ENCODE results near the gene STARD3.

Gene STARD3

DNA sequence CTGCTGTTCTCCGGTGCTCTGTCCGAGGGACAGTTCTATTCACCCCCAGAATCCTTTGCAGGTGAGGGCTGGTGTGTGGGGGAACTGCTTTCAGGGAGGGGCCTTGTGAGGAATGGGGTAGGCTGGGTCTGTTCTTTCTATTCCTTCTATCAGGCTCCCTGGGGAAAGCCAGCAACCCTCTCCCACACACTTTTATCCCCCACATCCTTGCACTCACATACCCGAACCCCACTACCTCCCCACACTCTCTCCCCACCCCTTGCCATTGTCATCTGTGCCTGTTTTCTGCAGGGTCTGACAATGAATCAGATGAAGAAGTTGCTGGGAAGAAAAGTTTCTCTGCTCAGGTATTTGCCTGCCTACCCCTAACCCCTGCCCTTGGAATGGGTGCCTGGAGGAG, 21.8 kb downstream of the STARD3 start:
- TF ChIP-seq, protein P1, sequence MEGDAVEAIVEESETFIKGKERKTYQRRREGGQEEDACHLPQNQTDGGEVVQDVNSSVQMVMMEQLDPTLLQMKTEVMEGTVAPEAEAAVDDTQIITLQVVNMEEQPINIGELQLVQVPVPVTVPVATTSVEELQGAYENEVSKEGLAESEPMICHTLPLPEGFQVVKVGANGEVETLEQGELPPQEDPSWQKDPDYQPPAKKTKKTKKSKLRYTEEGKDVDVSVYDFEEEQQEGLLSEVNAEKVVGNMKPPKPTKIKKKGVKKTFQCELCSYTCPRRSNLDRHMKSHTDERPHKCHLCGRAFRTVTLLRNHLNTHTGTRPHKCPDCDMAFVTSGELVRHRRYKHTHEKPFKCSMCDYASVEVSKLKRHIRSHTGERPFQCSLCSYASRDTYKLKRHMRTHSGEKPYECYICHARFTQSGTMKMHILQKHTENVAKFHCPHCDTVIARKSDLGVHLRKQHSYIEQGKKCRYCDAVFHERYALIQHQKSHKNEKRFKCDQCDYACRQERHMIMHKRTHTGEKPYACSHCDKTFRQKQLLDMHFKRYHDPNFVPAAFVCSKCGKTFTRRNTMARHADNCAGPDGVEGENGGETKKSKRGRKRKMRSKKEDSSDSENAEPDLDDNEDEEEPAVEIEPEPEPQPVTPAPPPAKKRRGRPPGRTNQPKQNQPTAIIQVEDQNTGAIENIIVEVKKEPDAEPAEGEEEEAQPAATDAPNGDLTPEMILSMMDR (IDR thresholded peaks at IDR 0.05) = no peak
- Histone ChIP-seq H3K27ac (no peak overlapping the region), H3K36me3 (peaks cover 91% of the 10 kb centered on the region), H3K9me3 (no peaks in the 10 kb centered on the region), H3K4me1 (ENCODE audit: control insufficient read depth in 1 of 2, insufficient read depth in 1 of 2, low read depth in 1 of 2, low read length in 1 of 2) (no peaks in the 10 kb centered on the region), H3K27me3 (no peaks in the 10 kb centered on the region), H3K4me3 (ENCODE audit: low read depth in 1 of 2, low read length in 1 of 2) (no peak overlapping the region)

DNA sequence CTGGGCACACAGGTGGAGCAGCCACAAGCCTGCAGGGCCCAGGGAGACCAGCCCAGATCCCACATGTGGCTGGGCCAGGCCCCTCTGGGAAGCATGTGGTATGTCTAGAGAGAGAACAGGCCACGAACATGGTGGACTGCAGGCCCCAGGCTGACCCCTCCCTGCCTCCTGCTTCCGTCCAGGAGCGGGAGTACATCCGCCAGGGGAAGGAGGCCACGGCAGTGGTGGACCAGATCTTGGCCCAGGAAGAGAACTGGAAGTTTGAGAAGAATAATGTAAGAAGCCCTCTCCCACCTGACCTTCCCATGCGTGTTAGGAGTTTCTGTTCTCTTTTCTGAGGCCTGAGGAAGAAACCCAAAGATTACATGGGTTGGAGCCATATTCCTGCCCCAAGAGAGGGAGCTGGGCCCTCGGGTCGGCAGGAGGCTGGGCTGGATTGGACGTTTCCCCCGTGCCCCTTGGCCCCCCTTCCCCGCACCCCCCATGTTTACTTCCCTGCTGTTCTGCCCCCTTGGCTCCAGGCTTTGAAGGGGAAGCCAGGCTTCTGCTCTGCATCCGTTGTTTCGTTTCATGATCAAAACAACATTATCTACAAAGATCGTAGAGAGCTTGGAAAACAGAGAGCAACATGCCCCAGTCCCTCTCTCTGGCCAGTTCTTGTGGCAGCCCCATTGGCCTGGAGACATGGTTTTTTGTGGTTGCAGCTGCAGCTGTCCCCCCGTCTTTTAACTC, 22.5 kb downstream of the STARD3 start:
- Histone ChIP-seq H3K27me3 (no peaks in the 10 kb centered on the region), H3K4me3 (ENCODE audit: low read depth in 1 of 2, low read length in 1 of 2) (no peak overlapping the region), H3K4me1 (ENCODE audit: control insufficient read depth in 1 of 2, insufficient read depth in 1 of 2, low read depth in 1 of 2, low read length in 1 of 2) (no peaks in the 10 kb centered on the region), H3K9me3 (no peaks in the 10 kb centered on the region), H3K27ac (no peak overlapping the region), H3K36me3 (peaks cover 90% of the 10 kb centered on the region)
- TF ChIP-seq, protein P1 (IDR thresholded peaks at IDR 0.05) = no peak

DNA sequence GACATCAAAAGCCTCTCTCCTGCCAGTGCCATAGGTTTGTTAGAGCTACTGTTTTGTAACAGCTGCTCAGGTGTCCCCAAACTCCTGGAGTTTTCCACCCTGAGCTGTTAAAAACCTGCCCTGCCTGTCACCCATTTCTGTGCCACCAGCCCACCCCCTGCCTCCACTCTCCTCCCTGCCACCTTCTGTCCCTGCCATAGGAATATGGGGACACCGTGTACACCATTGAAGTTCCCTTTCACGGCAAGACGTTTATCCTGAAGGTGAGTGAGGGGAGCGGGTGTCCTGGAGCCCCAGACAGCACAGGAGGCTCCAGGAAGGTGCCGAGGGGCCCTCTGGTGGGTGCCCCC, 23.0 kb downstream of the STARD3 start:
- TF ChIP-seq, protein P1 (IDR thresholded peaks at IDR 0.05) = no peak
- H3K27ac ChIP-seq = no peak overlapping the region
- H3K4me1 ChIP-seq (ENCODE audit: control insufficient read depth in 1 of 2, insufficient read depth in 1 of 2, low read depth in 1 of 2, low read length in 1 of 2) = no peaks in the 10 kb centered on the region
- peaks cover 4% of the 10 kb centered on the region for H3K27me3 ChIP-seq
- H3K36me3 ChIP-seq = peaks cover 87% of the 10 kb centered on the region
- no peaks in the 10 kb centered on the region for H3K9me3 ChIP-seq
- H3K4me3 ChIP-seq (ENCODE audit: low read depth in 1 of 2, low read length in 1 of 2) = no peak overlapping the region

DNA sequence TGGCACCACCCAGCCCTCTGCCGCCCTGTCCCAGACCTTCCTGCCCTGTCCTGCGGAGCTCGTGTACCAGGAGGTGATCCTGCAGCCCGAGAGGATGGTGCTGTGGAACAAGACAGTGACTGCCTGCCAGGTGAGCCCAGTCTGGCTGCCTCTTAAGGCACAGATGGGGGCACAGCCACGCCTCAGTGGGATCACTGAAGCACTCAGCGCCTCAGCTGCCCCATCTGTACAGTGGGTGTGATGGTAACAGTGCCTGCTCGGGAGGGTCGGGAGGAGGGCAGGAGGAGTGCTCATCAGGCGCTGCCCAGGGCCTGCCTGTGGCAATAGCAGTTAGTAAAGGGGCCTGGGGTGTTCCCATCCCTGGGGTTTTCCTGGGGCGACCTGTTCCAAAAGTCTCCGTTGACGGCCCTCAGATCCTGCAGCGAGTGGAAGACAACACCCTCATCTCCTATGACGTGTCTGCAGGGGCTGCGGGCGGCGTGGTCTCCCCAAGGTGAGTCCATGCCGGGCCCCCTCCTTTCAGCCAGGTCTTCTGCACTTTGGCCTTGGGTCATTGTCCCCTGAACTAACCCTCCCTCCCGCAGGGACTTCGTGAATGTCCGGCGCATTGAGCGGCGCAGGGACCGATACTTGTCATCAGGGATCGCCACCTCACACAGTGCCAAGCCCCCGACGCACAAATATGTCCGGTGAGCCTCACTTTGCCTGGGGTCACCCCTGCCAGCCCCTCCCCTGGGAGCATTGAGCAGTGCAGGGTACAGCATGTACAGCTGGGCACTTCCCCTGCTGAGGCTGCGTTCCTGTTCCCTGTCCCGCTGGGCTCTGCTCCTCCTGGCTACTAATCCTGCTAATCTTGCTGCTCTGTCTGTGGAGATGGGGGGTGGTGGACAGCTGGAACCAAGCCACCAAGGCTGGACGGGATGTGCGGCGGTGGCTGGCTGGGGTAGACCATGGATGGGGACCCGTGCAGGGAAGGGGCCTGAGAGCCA, 23.7 kb downstream of the STARD3 start:
- Histone ChIP-seq H3K36me3 (peaks cover 83% of the 10 kb centered on the region), H3K4me3 (ENCODE audit: low read depth in 1 of 2, low read length in 1 of 2) (no peak overlapping the region), H3K4me1 (ENCODE audit: control insufficient read depth in 1 of 2, insufficient read depth in 1 of 2, low read depth in 1 of 2, low read length in 1 of 2) (no peaks in the 10 kb centered on the region), H3K27me3 (peaks cover 12% of the 10 kb centered on the region), H3K9me3 (no peaks in the 10 kb centered on the region), H3K27ac (no peak overlapping the region)
- TF ChIP-seq, protein P1 (IDR thresholded peaks at IDR 0.05) = no peak

DNA sequence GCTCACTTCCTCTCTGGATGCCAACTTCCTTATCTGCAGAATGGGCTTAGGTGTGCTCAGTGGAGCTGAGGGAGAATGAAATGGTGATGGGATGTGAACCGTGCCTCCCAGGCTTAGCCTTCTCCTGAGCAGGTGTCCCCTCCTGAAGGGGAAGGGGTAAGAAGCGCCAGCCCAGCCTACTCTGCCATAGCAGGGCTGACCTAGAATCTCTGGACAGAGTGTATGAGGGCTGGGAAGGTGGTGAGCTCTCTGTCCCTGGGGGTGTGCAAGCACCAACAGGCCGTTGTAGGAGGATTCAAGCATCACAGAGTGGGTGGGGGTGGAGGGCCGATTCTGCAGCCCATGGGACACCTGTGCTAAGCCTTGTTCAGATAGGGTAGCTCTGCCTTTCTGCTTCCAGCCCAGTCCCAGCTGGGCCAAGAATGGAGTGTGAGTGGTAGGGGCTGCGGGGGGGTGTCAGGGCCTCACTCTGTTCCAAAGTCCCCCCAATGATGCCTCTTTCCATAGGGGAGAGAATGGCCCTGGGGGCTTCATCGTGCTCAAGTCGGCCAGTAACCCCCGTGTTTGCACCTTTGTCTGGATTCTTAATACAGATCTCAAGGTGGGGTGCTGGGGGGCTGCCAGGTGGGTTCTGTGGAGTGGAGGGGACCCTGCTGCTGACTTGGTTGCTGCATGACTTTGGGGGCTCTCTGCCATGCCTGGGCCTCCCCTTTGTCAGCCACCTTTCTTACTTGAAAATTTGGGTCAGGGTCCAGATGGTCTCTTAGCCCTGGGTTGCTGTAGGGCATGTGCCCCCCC, 25.0 kb downstream of the STARD3 start:
- TF ChIP-seq, protein P1 (IDR thresholded peaks at IDR 0.05) = no peak
- H3K27ac ChIP-seq = no peak overlapping the region
- peaks cover 24% of the 10 kb centered on the region for H3K27me3 ChIP-seq
- no peaks in the 10 kb centered on the region for H3K4me1 ChIP-seq (ENCODE audit: control insufficient read depth in 1 of 2, insufficient read depth in 1 of 2, low read depth in 1 of 2, low read length in 1 of 2)
- H3K9me3 ChIP-seq = no peaks in the 10 kb centered on the region
- no peak overlapping the region for H3K4me3 ChIP-seq (ENCODE audit: low read depth in 1 of 2, low read length in 1 of 2)
- H3K36me3 ChIP-seq = peaks cover 73% of the 10 kb centered on the region
